GM18519 (cell line): Measurements from ENCODE around the gene TTC7B.

Source experiments
- ATAC-seq: cut with Tn5 transposase; IDR thresholded peaks from one replicate; pipeline ENCODE4 v1.9.1; 2021; ENCODE audit warnings: mild to moderate bottlenecking, moderate library complexity; ENCODE audit not compliant: unreplicated experiment, low FRiP score

The TTC7B gene

GRCh38 chr14:90503582-90503981 is 312.6 kb downstream of the TTC7B start:
- no peak for ATAC-seq

GRCh38 chr14:90502760-90503159 is 313.5 kb downstream of the TTC7B start:
- ATAC-seq = no peak

- ATAC-seq = no peak
These were observed 315.4 kb downstream of the TTC7B start for GRCh38 chr14:90500665-90501370.

GRCh38 chr14:90499908-90500664 is 316.1 kb downstream of the TTC7B start:
- ATAC-seq = no peak

GRCh38 chr14:90499121-90499520 is 317.1 kb downstream of the TTC7B start:
- ATAC-seq = no peak

GRCh38 chr14:90498198-90498597 is 318.0 kb downstream of the TTC7B start:
- no peak for ATAC-seq

- no peak for ATAC-seq
These were observed 319.9 kb downstream of the TTC7B start for GRCh38 chr14:90496379-90496778.

GRCh38 chr14:90495357-90496276 is 320.6 kb downstream of the TTC7B start:
- no peak for ATAC-seq

- ATAC-seq = no peak
These were observed 324.2 kb downstream of the TTC7B start for GRCh38 chr14:90491911-90492531.

- no peak for ATAC-seq
These were observed 324.9 kb downstream of the TTC7B start for GRCh38 chr14:90491221-90491885.

GRCh38 chr14:90490720-90491050 is 325.5 kb downstream of the TTC7B start:
- no peak for ATAC-seq

GRCh38 chr14:90489916-90490719 is 326.1 kb downstream of the TTC7B start:
- no peak for ATAC-seq

GRCh38 chr14:90489306-90489705 is 326.9 kb downstream of the TTC7B start:
- no peak for ATAC-seq

- no peak for ATAC-seq
These were observed 328.0 kb downstream of the TTC7B start for GRCh38 chr14:90488256-90488655.

GRCh38 chr14:90487462-90487861 is 328.8 kb downstream of the TTC7B start:
- no peak for ATAC-seq

GRCh38 chr14:90487031-90487430 is 329.2 kb downstream of the TTC7B start:
- ATAC-seq = no peak

- ATAC-seq = no peak
These were observed 331.9 kb downstream of the TTC7B start for GRCh38 chr14:90484291-90484690.

- no peak for ATAC-seq
These were observed 332.7 kb downstream of the TTC7B start for GRCh38 chr14:90483571-90483974.

GRCh38 chr14:90483117-90483516 is 333.1 kb downstream of the TTC7B start:
- ATAC-seq = no peak
